ENCODE results near the gene ACKR2. TPM values are rescaled to one million over a fixed set of nuclear protein-coding genes. Genes with fewer than 3 reads are reported as not detected.

ACKR2 gene, protein sequence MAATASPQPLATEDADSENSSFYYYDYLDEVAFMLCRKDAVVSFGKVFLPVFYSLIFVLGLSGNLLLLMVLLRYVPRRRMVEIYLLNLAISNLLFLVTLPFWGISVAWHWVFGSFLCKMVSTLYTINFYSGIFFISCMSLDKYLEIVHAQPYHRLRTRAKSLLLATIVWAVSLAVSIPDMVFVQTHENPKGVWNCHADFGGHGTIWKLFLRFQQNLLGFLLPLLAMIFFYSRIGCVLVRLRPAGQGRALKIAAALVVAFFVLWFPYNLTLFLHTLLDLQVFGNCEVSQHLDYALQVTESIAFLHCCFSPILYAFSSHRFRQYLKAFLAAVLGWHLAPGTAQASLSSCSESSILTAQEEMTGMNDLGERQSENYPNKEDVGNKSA
- total RNA-seq = 0.41 to 1.2 TPM (median 1.0 TPM) in 3 replicates
- long read RNA-seq = 0 reads

DNA sequence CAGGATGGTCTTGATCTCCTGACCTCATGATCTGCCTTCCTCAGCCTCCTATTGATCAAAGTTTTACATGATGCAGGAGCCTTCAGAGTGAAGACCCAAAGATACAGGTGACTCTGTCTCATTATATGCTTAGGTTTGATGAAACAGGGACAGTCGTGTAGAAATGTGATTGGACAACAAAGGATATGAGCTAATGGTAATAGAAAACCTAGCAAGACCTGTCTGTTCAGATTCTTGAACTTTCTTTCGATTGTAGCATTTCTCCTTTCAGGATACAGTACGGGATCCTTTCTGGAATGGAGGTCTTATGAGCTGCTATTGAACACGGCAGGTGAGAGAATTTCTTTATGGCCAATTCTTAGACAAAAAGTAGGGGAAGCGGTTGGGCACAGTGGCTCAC lies at the start of gene ACKR2:
Gene ACKR2 (plus strand): TSS at position 244 of the 400 bp plus-strand sequence. CDS start 55,058 bp downstream, outside the sequence.
- DNase-seq (ENCODE audit: low spot score) = no peak
- no peaks in the 10 kb centered on the region for H3K9me3 Mint-ChIP-seq (ENCODE audit: low read depth)
- no peak within 1 kb of the TSS for H3K27ac Mint-ChIP-seq (ENCODE audit: unreplicated experiment)
- no peak within 1 kb of the TSS for H3K4me3 Mint-ChIP-seq (ENCODE audit: unreplicated experiment)
- H3K36me3 Mint-ChIP-seq (ENCODE audit: low read depth) = no peaks in the 10 kb centered on the region
- H3K27me3 Mint-ChIP-seq (ENCODE audit: low read depth) = peaks cover 10% of the 10 kb centered on the region
- peaks cover 9% of the 10 kb centered on the region for H3K4me1 Mint-ChIP-seq (ENCODE audit: low read depth)
- no peak for TF ChIP-seq CTCF (IDR thresholded peaks at IDR 0.05)

DNA sequence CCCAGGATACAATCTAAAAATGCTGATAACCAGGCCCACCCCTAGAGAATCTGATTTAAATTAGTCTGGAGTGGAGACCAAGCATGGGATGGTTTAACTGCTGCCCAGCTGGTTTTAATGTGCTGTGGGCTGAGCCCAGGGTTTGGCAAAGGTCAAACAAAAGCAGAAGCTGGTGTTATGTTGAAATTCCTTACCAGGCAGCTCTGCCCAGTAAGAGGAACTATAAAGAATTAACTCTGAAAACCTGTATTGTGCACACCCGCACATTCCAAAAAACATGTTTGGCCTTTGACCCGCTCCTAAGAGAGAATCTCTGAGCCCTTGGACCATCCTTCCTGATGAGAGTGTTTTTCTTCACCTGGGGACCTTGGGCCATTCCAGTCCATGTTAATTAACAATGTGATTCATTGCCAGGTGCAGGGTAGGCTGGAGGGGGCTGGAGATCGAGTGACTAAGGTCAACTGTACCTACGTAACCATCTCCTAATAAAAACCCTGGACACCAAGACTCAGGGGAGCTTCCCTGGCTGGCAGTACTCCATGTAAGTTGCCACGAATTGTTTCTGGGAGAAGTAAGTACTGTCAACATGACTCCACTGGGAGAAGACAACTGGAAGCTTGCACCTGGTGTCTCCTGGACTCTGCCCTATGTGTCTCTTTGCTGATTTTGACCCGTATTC lies 47.1 kb upstream of the ACKR2 start:
- Mint-ChIP-seq H3K36me3 (ENCODE audit: low read depth) (no peaks in the 10 kb centered on the region), H3K27me3 (ENCODE audit: low read depth) (peaks cover 12% of the 10 kb centered on the region), H3K4me3 (ENCODE audit: unreplicated experiment) (no peak overlapping the region), H3K9me3 (ENCODE audit: low read depth) (no peaks in the 10 kb centered on the region), H3K27ac (ENCODE audit: unreplicated experiment) (no peak overlapping the region), H3K4me1 (ENCODE audit: low read depth) (no peaks in the 10 kb centered on the region)
- no peak for DNase-seq (ENCODE audit: low spot score)
- TF ChIP-seq CTCF (IDR thresholded peaks at IDR 0.05) = no peak

DNA sequence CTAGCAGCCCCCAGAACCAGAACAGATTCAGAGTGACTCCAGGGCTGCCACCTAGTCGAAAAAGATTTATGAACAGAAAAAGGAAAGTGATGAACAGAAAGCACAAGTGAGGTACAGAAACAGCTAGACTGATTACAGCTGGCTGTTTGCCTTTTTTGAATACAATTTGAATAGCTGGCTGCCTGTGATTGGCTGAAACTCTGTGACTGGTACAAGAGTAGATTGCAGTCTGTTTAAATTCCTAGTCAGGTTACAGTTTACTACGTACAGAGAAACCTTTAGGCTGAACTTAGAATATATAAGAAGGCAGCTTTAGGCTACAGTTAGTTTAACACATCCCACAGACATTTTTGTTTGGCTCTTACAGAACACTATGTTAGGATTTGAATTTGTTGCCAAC lies 46.2 kb upstream of the ACKR2 start:
- no peak for TF ChIP-seq CTCF (IDR thresholded peaks at IDR 0.05)
- H3K4me1 Mint-ChIP-seq (ENCODE audit: low read depth) = no peaks in the 10 kb centered on the region
- no peak overlapping the region for H3K4me3 Mint-ChIP-seq (ENCODE audit: unreplicated experiment)
- H3K27me3 Mint-ChIP-seq (ENCODE audit: low read depth) = peaks cover 10% of the 10 kb centered on the region
- no peak for DNase-seq (ENCODE audit: low spot score)
- H3K27ac Mint-ChIP-seq (ENCODE audit: unreplicated experiment) = no peak overlapping the region
- no peaks in the 10 kb centered on the region for H3K9me3 Mint-ChIP-seq (ENCODE audit: low read depth)
- H3K36me3 Mint-ChIP-seq (ENCODE audit: low read depth) = no peaks in the 10 kb centered on the region

DNA sequence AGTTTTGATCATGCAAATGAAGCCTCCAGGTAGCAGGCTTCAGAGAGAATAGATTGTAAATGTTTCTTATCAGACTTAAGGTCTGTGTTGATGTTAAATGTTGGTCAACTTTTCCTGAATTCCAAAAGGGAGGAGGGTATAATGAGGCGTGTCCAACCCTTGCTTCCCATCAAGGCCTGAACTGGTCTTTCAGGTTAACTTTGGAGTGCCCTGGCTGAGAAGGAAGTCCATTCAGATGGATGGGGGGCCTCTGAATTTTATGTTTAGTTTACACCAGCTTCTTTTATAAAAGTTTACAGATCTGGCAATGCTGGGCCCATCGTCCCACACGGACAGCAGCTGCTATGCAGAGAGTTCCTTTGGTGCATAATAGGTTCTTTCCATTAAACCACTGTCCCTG lies 45.1 kb upstream of the ACKR2 start:
- DNase-seq (ENCODE audit: low spot score) = no peak
- no peak overlapping the region for H3K4me3 Mint-ChIP-seq (ENCODE audit: unreplicated experiment)
- H3K9me3 Mint-ChIP-seq (ENCODE audit: low read depth) = no peaks in the 10 kb centered on the region
- no peak overlapping the region for H3K27ac Mint-ChIP-seq (ENCODE audit: unreplicated experiment)
- TF ChIP-seq CTCF (IDR thresholded peaks at IDR 0.05) = no peak
- no peaks in the 10 kb centered on the region for H3K4me1 Mint-ChIP-seq (ENCODE audit: low read depth)
- no peaks in the 10 kb centered on the region for H3K36me3 Mint-ChIP-seq (ENCODE audit: low read depth)
- peaks cover 3% of the 10 kb centered on the region for H3K27me3 Mint-ChIP-seq (ENCODE audit: low read depth)

DNA sequence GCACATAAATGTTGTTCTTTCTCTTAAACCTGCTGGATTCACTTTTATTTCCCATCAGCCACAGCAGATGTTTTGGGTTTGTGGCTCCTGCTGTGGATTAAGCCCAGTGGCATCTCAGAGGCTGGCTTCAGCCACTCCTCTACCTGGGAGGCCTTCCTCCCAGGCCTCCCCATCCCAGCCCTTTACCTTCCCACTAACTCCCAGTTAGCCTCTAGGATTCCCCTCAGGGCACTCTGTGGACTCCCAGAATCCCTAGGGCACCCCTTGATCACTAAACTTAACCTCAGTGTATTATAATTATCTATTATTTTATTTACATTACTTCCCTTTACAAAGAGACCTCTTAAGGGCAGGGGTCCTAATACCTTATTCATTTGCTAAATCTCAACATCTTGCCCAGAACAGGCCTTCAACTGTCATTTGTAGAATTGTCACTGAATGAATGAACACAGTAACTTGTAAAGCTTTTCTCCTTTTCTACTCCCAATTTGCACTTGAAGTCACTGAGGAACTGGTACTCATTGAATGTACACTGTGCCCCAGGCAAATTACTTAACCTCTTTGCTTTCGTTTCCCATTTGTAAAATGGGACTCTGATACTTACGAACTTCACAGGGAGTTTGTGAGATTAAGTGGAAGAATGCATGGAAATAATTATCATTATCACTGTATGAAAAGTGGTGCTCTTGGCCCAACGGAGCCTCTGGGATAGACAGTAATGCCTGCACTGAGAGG lies 44.5 kb upstream of the ACKR2 start:
- no peaks in the 10 kb centered on the region for H3K4me1 Mint-ChIP-seq (ENCODE audit: low read depth)

More for the DNA sequence above, 44.5 kb upstream of the ACKR2 start:
- TF ChIP-seq CTCF (IDR thresholded peaks at IDR 0.05) = no peak
- peaks cover 3% of the 10 kb centered on the region for H3K27me3 Mint-ChIP-seq (ENCODE audit: low read depth)
- no peak overlapping the region for H3K27ac Mint-ChIP-seq (ENCODE audit: unreplicated experiment)
- no peak overlapping the region for H3K4me3 Mint-ChIP-seq (ENCODE audit: unreplicated experiment)
- DNase-seq (ENCODE audit: low spot score) = no peak
- H3K36me3 Mint-ChIP-seq (ENCODE audit: low read depth) = no peaks in the 10 kb centered on the region
- no peaks in the 10 kb centered on the region for H3K9me3 Mint-ChIP-seq (ENCODE audit: low read depth)
